ENCODE measurements around the gene TENM4.

GRCh38 chr11:78748918-78749690 lies 691.7 kb downstream of the TENM4 start:
- no peak for TF ChIP-seq ZNF433 (tag by site-specific recombination; IDR thresholded peaks at IDR 0.05; ENCODE audit: low read depth)
- TF ChIP-seq ZBTB20 (tag by site-specific recombination; IDR thresholded peaks at IDR 0.05), result no peak
- TF ChIP-seq, protein P1, sequence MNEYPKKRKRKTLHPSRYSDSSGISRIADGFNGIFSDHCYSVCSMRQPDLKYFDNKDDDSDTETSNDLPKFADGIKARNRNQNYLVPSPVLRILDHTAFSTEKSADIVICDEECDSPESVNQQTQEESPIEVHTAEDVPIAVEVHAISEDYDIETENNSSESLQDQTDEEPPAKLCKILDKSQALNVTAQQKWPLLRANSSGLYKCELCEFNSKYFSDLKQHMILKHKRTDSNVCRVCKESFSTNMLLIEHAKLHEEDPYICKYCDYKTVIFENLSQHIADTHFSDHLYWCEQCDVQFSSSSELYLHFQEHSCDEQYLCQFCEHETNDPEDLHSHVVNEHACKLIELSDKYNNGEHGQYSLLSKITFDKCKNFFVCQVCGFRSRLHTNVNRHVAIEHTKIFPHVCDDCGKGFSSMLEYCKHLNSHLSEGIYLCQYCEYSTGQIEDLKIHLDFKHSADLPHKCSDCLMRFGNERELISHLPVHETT (tag by site-specific recombination; IDR thresholded peaks at IDR 0.05), result no peak
- TF ChIP-seq, protein P2, sequence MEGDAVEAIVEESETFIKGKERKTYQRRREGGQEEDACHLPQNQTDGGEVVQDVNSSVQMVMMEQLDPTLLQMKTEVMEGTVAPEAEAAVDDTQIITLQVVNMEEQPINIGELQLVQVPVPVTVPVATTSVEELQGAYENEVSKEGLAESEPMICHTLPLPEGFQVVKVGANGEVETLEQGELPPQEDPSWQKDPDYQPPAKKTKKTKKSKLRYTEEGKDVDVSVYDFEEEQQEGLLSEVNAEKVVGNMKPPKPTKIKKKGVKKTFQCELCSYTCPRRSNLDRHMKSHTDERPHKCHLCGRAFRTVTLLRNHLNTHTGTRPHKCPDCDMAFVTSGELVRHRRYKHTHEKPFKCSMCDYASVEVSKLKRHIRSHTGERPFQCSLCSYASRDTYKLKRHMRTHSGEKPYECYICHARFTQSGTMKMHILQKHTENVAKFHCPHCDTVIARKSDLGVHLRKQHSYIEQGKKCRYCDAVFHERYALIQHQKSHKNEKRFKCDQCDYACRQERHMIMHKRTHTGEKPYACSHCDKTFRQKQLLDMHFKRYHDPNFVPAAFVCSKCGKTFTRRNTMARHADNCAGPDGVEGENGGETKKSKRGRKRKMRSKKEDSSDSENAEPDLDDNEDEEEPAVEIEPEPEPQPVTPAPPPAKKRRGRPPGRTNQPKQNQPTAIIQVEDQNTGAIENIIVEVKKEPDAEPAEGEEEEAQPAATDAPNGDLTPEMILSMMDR (tag by site-specific recombination; IDR thresholded peaks at IDR 0.05), result no peak
- TF ChIP-seq SCRT2 (tag by site-specific recombination; IDR thresholded peaks at IDR 0.05), result no peak
